SK-N-SH treated with all-trans-retinoic acid at 6 μM for 48 hours (cell line): ENCODE measurements around the gene SCRT2.

Experiments
- ARNTL ChIP-seq: fragments of 450-650 bp; formaldehyde crosslinking; IDR thresholded peaks from 2 replicates; pipeline ENCODE4 v1.5.0; 2020; ENCODE audit warnings: low read depth, mild to moderate bottlenecking, moderate library complexity, borderline replicate concordance
- ZC3H10 ChIP-seq: fragments of 250-450 bp; sonication (Bioruptor Pico); IDR thresholded peaks from 2 replicates; pipeline ENCODE4 v1.5.1; 2021; ENCODE audit warnings: mild to moderate bottlenecking, moderate library complexity
- TF ChIP-seq, protein P1 (sequence below): fragments of 250-450 bp; sonication (Bioruptor Pico); IDR thresholded peaks from 2 replicates; pipeline ENCODE4 v1.5.1; 2021; ENCODE audit warnings: mild to moderate bottlenecking, moderate library complexity

- TF ChIP-seq, protein P1, sequence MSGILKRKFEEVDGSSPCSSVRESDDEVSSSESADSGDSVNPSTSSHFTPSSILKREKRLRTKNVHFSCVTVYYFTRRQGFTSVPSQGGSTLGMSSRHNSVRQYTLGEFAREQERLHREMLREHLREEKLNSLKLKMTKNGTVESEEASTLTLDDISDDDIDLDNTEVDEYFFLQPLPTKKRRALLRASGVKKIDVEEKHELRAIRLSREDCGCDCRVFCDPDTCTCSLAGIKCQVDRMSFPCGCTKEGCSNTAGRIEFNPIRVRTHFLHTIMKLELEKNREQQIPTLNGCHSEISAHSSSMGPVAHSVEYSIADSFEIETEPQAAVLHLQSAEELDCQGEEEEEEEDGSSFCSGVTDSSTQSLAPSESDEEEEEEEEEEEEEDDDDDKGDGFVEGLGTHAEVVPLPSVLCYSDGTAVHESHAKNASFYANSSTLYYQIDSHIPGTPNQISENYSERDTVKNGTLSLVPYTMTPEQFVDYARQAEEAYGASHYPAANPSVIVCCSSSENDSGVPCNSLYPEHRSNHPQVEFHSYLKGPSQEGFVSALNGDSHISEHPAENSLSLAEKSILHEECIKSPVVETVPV (CRISPR knock-in tag): no peak
- TF ChIP-seq ARNTL (no peak), ZC3H10 (CRISPR knock-in tag) (no peak)
These were observed 13.1 kb downstream of the SCRT2 start for GRCh38 chr20:662277-663192.
